HG03196 (cell line): ENCODE data around the gene SNAI1.
"Not testable (repeated sequence)": the region's sequence is repeated elsewhere in the genome, so short reads cannot be mapped to it uniquely, and the experiment has no call there.

Experiments used
- ATAC-seq: cut with Tn5 transposase; IDR thresholded peaks from one replicate; pipeline ENCODE4 v1.9.1; 2021; ENCODE audit not compliant: unreplicated experiment

SNAI1 gene

GRCh38 chr20:49985617-49986016, 2.8 kb downstream of the SNAI1 start:
- ATAC-seq: no peak

DNA sequence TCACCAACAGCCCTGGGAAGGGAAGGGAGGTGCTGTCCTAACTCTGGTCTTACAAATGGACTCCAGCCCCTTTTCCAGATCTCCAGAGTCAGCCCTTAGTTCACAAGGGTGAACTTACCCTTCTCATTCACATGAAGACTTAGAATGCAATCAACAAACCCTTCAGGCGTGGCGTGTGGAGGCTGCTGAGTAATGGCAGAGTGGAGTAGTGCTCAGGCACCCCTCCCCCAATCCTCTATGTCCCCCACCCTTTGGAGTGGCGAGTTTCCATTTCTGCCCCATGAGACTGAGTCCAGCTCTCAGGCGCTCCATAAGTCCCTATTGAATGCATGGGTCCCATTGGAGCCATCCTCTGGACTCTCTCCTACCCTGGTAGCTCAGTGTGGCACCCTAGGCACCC, 3.3 kb downstream of the SNAI1 start:
- no peak for ATAC-seq

GRCh38 chr20:49987015-49987867, 4.5 kb downstream of the SNAI1 start:
- ATAC-seq: no peak

- ATAC-seq: no peak
Observed at GRCh38 chr20:49987868-49988690, 5.3 kb downstream of the SNAI1 start.

GRCh38 chr20:49989234-49990065, 6.7 kb downstream of the SNAI1 start:
- no peak for ATAC-seq

DNA sequence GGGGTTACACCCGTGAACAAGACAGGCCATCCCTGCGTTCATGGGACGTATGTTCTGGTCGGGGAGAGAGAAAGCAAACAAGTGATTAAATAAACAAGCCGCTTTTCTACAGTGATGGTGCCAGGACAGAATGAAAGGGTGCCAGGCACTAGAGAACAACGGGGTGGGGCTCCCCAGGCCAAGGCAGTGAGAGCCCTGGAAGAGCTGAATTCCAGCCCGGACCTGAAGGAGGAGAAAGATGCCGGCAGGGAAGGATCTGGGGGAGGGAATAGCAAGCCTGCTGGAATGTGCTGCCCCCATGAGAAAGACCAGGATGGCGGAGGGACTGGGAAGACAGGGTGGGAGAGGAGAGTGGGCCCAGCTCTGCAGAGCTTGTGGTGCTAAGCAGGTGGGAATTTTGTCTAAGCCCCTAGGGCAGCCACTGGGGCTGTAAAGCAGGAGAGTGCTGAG, 7.5 kb downstream of the SNAI1 start:
- no peak for ATAC-seq

DNA sequence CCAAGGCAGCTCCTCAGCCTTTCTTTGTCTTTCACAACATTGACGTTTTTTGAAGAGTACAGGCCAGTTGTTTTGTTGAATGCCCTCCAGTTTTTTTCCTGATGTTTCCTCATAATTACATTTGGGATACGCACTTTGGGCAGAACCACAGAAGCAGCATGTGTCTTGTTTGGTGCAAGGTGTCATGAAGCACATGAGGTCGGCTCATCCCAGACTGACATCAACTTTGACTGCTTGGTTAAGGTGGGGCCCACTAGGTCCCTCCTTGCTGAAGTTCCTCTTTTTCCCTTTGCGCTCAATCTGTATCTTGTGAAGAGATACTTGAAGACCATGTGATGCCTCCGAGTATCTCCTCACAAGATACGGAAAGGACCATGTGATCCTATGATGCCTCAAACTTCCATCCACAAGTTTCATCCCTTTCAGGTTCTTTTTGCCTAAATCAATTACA, 10.5 kb downstream of the SNAI1 start:
- ATAC-seq: no peak

DNA sequence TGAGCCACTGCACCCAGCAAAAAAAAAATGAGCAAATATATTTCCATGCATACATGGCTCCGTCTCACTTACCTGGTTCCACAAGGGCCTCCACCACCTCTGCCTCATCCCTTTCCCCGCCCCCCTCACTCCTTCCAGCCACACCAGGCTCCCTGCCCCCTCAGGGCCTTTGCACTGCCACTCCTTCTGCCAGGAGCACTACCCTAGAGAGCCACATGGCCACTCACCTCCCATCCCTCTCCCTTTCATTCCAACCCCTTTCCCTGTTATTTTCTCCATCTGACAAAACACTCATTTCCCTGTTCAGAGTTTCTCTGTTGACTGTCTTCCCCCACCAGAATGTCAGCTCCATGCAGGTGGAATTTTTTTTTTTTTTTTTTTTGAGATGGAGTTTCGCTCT, 12.8 kb downstream of the SNAI1 start:
- ATAC-seq: no peak

GRCh38 chr20:49998478-49999188, 15.9 kb downstream of the SNAI1 start:
- ATAC-seq: not testable (repeated sequence)

DNA sequence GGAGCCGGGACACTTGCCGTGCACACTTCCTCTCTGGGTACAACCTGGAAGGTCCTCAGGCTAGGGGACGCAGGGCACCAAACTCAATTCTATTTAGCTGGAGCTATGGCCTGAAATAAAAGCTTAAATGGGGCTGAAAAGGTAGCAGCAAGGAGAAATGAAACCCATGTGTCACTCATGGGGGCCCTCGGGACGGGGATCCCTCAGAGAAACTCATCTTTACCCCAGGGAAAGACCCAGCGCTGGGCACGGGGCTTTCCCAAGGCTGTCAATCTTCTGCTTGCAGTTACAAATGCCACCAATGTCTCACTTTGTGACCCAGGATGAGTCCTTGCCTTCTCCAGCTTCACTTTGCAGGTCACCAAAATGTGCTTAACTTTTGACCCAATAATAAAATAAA, 16.5 kb downstream of the SNAI1 start:
- no peak for ATAC-seq

DNA sequence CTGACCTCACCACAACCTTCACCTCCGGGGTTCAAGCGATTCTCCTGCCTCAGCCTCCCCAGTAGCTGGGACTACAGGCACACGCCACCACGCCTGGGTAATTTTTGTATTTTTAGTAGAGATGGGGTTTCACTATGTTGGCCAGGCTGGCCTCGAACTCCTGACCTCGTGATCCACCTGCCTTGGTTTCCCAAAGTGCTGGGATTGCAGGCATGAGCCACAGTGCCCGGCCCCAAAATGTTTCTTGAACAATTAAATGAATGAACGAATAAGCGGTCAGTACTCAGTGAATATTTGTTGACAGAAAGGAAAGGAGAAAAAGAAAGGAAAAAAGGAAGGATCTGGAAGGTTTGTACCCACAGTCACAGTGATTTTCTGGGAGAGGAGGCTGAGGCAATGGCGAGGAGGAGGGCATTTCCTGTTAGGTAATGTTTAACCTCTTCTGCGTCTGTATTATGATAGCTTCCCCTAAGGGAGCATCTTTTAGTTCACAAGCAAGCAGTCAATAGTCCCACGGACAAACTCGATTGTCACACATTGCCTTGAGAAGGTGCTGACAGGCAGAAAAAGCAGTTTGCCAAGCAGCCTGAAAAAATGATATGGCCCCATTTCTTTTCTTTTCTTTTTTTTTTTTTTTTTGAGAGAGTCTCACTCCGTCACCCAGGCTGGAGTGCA, 17.9 kb downstream of the SNAI1 start:
- ATAC-seq: not testable (repeated sequence)

DNA sequence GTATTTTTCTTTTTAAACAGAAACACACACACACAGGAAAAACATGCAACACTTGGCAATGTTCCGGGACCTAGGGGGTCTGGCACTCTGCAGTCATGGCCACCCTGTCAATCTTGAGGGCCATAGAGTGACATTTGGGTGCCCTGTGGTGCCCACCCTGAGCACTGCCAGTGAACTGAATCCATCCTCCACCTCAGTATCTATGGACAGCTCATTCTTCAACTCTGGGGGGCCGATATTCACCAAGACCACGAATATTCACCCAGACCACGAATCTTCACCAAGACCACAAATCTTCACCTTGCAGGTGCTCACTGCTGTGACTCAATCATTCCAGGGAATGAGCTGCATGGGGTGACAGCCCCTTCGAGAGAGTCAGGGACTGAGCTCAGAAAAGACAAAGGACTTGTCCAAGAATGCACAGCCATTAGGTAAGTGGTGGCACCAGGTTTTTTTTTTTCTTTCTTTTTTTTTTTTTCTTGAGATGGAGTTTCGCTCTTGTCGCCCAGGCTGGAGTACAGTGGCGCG, 19.1 kb downstream of the SNAI1 start:
- ATAC-seq: no peak

GRCh38 chr20:50003253-50003656, 20.5 kb downstream of the SNAI1 start:
- no peak for ATAC-seq

GRCh38 chr20:50004229-50004628, 21.4 kb downstream of the SNAI1 start:
- ATAC-seq: no peak

DNA sequence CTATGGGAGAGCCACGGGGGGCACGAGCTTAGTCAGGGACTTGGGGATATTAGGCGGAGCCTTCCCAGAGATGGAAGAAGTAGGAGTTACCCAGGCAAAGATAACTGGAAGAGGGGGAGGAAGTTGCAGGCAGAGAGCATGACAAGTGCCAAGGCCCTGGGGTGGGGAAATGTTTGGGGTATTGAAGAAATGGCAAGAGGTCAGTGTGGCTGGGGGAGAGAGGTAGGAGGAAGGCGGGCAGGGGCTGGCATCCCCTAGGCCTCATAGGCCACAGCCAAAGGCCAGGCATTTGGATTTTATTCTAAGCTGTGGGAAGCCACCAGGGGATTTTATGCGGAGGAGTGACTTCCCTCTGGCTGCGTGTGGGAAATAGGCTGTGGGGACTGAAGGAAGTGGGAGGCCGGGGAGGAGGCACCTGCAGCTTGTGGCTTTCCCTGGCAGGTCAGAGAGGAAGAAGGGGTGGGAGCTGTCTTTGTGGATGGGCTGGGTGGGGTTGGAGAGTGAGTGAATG, 22.7 kb downstream of the SNAI1 start:
- ATAC-seq: no peak

- ATAC-seq: no peak
Observed at GRCh38 chr20:50007369-50007768, 24.6 kb downstream of the SNAI1 start.

GRCh38 chr20:50008007-50008406, 25.2 kb downstream of the SNAI1 start:
- ATAC-seq: no peak

- no peak for ATAC-seq
Observed at GRCh38 chr20:50009521-50010454, 27.0 kb downstream of the SNAI1 start.
